Retinal pigment epithelial cell (primary cell): ENCODE data around the gene PDE12.

Experiments
- DNase-seq: peaks from one replicate; pipeline ENCODE4 v3.0.0-alpha.2; 2010; ENCODE audit warnings: low read depth
- H3K4me3 ChIP-seq: 2 replicates; pipeline ENCODE4 v1.5.1; 2011; ENCODE audit warnings: mild to moderate bottlenecking, low read length, control low read depth, moderate library complexity
- CTCF ChIP-seq: conservative IDR thresholded peaks from 2 replicates; pipeline ENCODE4 v1.5.1; 2011; ENCODE audit warnings: low read depth, low read length, control low read depth, inconsistent platforms

Gene PDE12

GRCh38 chr3:57555738-57556458 lies at the start of gene PDE12:
Gene PDE12, plus strand, starts transcription at chr3:57556274. Its CDS starts 106 bp downstream, at chr3:57556380.
- DNase-seq, result peak; percentile 76
- TF ChIP-seq CTCF, result no peak

GRCh38 chr3:57512166-57512565 lies 43.9 kb upstream of the PDE12 start:
- TF ChIP-seq CTCF, result no peak
- no peak for DNase-seq
- H3K4me3 ChIP-seq, result no peak overlapping the region

More at GRCh38 chr3:57555738-57556458, at the start of gene PDE12:
- peak within 1 kb of the TSS; percentile 73 for H3K4me3 ChIP-seq

GRCh38 chr3:57518276-57518915 lies 37.7 kb upstream of the PDE12 start:
- no peak for TF ChIP-seq CTCF
- no peak overlapping the region for H3K4me3 ChIP-seq
- DNase-seq, result no peak

GRCh38 chr3:57530071-57530608 lies 25.9 kb upstream of the PDE12 start:
- DNase-seq, result no peak
- TF ChIP-seq CTCF, result no peak

GRCh38 chr3:57538465-57538864 lies 17.6 kb upstream of the PDE12 start:
- TF ChIP-seq CTCF, result no peak
- DNase-seq, result no peak
- H3K4me3 ChIP-seq, result no peak overlapping the region

More at GRCh38 chr3:57530071-57530608, 25.9 kb upstream of the PDE12 start:
- H3K4me3 ChIP-seq, result no peak overlapping the region

GRCh38 chr3:57544181-57545125 lies 11.6 kb upstream of the PDE12 start, which contains the start of gene DNAH12:
Gene DNAH12, minus strand, starts transcription at chr3:57544344. Its CDS starts 1,474 bp downstream, at chr3:57542870.
- peak within 1 kb of the TSS; percentile 59 for H3K4me3 ChIP-seq

More at GRCh38 chr3:57544181-57545125, 11.6 kb upstream of the PDE12 start, which contains the start of gene DNAH12:
- peak; percentile 44 for DNase-seq
- TF ChIP-seq CTCF, result no peak
